K562 treated with DMSO at 1 percent for 4 hours (cell line): ENCODE results near the gene RABEP1. TPM values are rescaled to one million over a fixed set of nuclear protein-coding genes. Genes with fewer than 3 reads are reported as not detected.

ENCODE experiments used
- total RNA-seq: library from RNA; unstranded; fragments of 300-600 nt; gene quantifications from 2 replicates; pipeline ENCODE4 v1.2.3, GENCODE V29; 2022; ENCODE audit not compliant: insufficient read depth

Gene RABEP1
- total RNA-seq: 11.0 and 17.3 TPM in 2 replicates

GRCh38 chr17:5281814-5282641, at the start of gene RABEP1:
RABEP1 (plus strand) TSS chr17:5282284; CDS start chr17:5282487, 203 bp downstream.

GRCh38 chr17:5234645-5235576, 47.2 kb upstream of the RABEP1 start, which contains the start of gene SCIMP:
SCIMP (minus strand) TSS chr17:5234860; CDS start chr17:5234755, 105 bp downstream.

DNA sequence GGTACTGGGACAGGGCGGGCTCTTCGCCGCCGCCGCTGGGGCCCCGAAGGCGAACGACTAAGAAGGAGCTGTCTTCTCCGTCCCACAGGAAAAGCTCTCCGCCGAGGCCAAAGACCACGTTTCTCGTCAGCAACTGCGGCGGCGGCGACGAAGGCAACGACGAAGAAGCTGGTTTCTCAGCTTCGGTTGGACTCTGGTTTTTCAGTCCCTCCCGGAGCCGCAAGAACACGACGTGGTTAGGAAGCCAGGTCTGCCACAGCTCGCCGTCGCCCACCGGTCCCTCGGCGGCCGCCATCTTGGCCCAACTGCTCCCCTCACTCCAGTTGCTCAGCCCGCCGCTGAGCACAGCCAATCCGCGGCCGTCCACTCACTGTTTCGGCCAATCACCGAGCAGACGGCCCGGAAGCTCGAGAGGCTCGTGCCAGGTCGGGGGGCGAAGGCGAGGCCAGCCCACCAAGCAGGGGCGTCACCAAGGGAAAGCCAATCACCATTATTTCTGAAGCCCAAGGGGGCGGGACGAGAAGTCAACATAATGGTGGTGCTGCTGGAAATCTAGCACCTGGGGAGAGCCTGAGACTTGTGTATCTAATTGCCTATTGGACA, 137.4 kb downstream of the RABEP1 start, which contains the start of gene NUP88:
NUP88 (minus strand) TSS at position 307 of the 603 bp plus-strand sequence; CDS start at position 295, 12 bp downstream.

DNA sequence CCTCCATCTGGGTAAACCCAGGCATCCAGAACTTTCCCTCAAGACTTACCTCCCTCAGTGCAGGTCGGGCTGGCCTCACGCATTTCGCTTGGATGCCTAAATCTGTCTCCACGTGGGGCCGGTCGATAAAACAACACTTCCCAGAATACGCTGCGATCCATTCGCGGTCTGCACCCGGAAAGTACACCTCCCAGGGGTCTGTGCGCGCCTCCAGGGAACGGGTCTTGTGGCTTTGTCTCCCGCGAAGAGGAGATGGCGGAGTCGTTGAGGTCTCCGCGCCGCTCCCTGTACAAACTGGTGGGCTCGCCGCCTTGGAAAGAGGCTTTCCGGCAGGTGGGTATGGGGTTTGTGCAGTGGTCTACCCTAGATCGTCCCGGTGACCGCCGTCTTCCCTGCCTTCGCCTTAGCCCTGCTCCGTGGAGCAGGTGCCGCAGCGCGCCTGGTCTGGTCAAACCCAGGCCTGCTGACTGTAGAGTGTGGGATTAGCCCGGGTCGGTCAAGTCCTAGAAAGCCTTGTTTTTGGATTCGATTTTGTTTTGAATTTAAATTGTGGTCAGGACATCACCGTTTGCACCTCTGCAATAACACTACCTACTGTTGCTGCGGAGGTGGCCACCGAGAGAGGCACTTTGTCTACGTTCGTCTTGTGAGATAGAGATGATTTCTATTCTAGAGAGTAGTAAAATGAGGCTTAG, 138.0 kb downstream of the RABEP1 start, which contains the start of gene RPAIN:
RPAIN (plus strand) TSS at position 224 of the 695 bp plus-strand sequence; CDS start at position 253, 29 bp downstream.

Other genes with a start within 250 kb of the RABEP1 start
- not detected in 2 replicates for gene SLC52A1, start 246.9 kb upstream of the RABEP1 start, total RNA-seq
- not detected in 2 replicates for gene ZFP3, start 203.8 kb upstream of the RABEP1 start, total RNA-seq
- 4.0 TPM in 2 replicates for gene ZNF232, start 170.4 kb upstream of the RABEP1 start, total RNA-seq
- gene USP6, start 166.3 kb upstream of the RABEP1 start, total RNA-seq: not detected in 2 replicates
- 3.5 and 4.2 TPM in 2 replicates for gene ZNF594, start 90.4 kb upstream of the RABEP1 start, total RNA-seq
- not detected in 2 replicates for gene SCIMP, start 47.4 kb upstream of the RABEP1 start, total RNA-seq
- 40.3 and 45.6 TPM in 2 replicates for gene NUP88, start 137.4 kb downstream of the RABEP1 start, total RNA-seq
- gene RPAIN, start 137.9 kb downstream of the RABEP1 start, total RNA-seq: 22.8 and 24.2 TPM in 2 replicates
- 188 and 197 TPM in 2 replicates for gene C1QBP, start 156.9 kb downstream of the RABEP1 start, total RNA-seq
- gene DHX33, start 186.7 kb downstream of the RABEP1 start, total RNA-seq: 2.6 and 3.8 TPM in 2 replicates
- gene DERL2, start 203.9 kb downstream of the RABEP1 start, total RNA-seq: 8.2 and 8.3 TPM in 2 replicates
- gene MIS12, start 204.3 kb downstream of the RABEP1 start, total RNA-seq: 13.9 and 15.5 TPM in 2 replicates